A549 (cell line): Measurements from ENCODE around the gene ARHGEF28. TPM values are rescaled to one million over a fixed set of nuclear protein-coding genes. Genes with fewer than 3 reads are reported as not detected.
A peak's percentile ranks its signal among the peaks of the same experiment; 100 is the strongest.

Experiments used
- ATAC-seq, 2 experiments: fragments of 200-7000 bp in 1 of 2; fragments of >200 bp in 1 of 2; cut with Nextera tagmentation in 1 of 2; cut with Tn5 transposase in 1 of 2; 3 replicates each; pipeline versions ENCODE4 v1.8.0 to v1.9.1; 2018 to 2020; ENCODE audit warnings: mild to moderate bottlenecking in 1 of 2, moderate library complexity in 1 of 2
- CTCF ChIA-PET: fragments of 300-600 bp; sonication (Branson Sonifier 250); formaldehyde crosslinking; extraction: SDS; loops from one replicate; lab custom pipeline; 2021; ENCODE audit warnings: antibody characterized with exemption, inconsistent platforms; lab: Yijun Ruan, JAX
- POLR2A ChIA-PET: fragments of 350-600 bp; formaldehyde crosslinking; extraction: SDS; loops from one replicate; lab custom pipeline; 2021; ENCODE audit warnings: antibody characterized with exemption, inconsistent platforms; lab: Yijun Ruan, JAX
- DNase-seq, 2 experiments: peaks; one replicate each; pipeline versions ENCODE4 v3.0.0 to v3.0.0-alpha.2; 2011 to 2016; ENCODE audit warnings: low read depth in 1 of 2, low spot score in 1 of 2
- FAIRE-seq: peaks from 2 replicates; lab custom pipeline; 2011; peaks lifted over from hg19 to GRCh38; lab: Jason Lieb, UNC
- H3K27ac ChIP-seq, 2 experiments: fragments of >200 bp; sonication (Bioruptor Twin); formaldehyde crosslinking; 3 replicates each; pipeline ENCODE4 v1.5.1; 2016 to 2017
- H3K4me1 ChIP-seq: fragments of >200 bp; sonication (Bioruptor Twin); formaldehyde crosslinking; 3 replicates; pipeline ENCODE4 v1.6.1; 2016
- H3K4me2 ChIP-seq: fragments of >200 bp; sonication (Bioruptor Twin); formaldehyde crosslinking; 3 replicates; pipeline ENCODE4 v1.6.1; 2016
- H3K4me3 ChIP-seq: fragments of >200 bp; sonication (Bioruptor Twin); formaldehyde crosslinking; 3 replicates; pipeline ENCODE4 v1.5.1; 2016
- H3K9me3 ChIP-seq: fragments of >200 bp; sonication (Bioruptor Twin); formaldehyde crosslinking; 3 replicates; pipeline ENCODE4 v1.6.1; 2016
- ATOH8 ChIP-seq: fragments of 250-450 bp; sonication (Bioruptor Pico); IDR thresholded peaks from 2 replicates; pipeline ENCODE4 v1.5.0; 2020; ENCODE audit warnings: low read depth, mild to moderate bottlenecking, moderate library complexity
- BCL3 ChIP-seq: fragments of >200 bp; sonication (Bioruptor Twin); formaldehyde crosslinking; IDR thresholded peaks from 3 replicates; pipeline ENCODE4 v1.6.1; 2016
- BHLHE40 ChIP-seq: IDR thresholded peaks from 2 replicates; pipeline ENCODE4 v1.6.1; 2012; ENCODE audit warnings: low read depth, low read length, inconsistent platforms
- CBX8 ChIP-seq: fragments of 200-600 bp; sonication (generic); IDR thresholded peaks from 2 replicates; pipeline ENCODE4 v1.6.1; 2016
- CEBPB ChIP-seq, 2 experiments: fragments of >200 bp in 1 of 2; sonication (Bioruptor Twin) in 1 of 2; formaldehyde crosslinking in 1 of 2; IDR thresholded peaks; 2 replicates each; pipeline ENCODE4 v1.6.1; 2012 to 2016
- CHD2 ChIP-seq: fragments of 150-350 bp; IDR thresholded peaks from 2 replicates; pipeline ENCODE4 v1.6.1; 2014; ENCODE audit warnings: low read length; ENCODE audit not compliant: partially characterized antibody
- CTCF ChIP-seq: fragments of >200 bp; sonication (Bioruptor Twin); formaldehyde crosslinking; IDR thresholded peaks from 3 replicates; pipeline ENCODE4 v1.5.1; 2016
- EHMT2 ChIP-seq: fragments of 200-600 bp; sonication (generic); IDR thresholded peaks from 2 replicates; pipeline ENCODE4 v1.6.1; 2016; ENCODE audit warnings: antibody characterized with exemption, low read depth, mild to moderate bottlenecking, moderate library complexity
- HDAC2 ChIP-seq: fragments of 200-600 bp; sonication (generic); IDR thresholded peaks from 2 replicates; pipeline ENCODE4 v1.6.1; 2016
- HEYL ChIP-seq: fragments of 250-450 bp; sonication (Bioruptor Pico); IDR thresholded peaks from 2 replicates; pipeline ENCODE4 v1.8.0; 2021; ENCODE audit warnings: mild to moderate bottlenecking, moderate library complexity
- HOXB5 ChIP-seq: fragments of 250-450 bp; sonication (Bioruptor Pico); IDR thresholded peaks from 2 replicates; pipeline ENCODE4 v1.5.0; 2020; ENCODE audit warnings: mild to moderate bottlenecking, moderate library complexity
- KDM1A ChIP-seq: fragments of 200-600 bp; sonication (generic); IDR thresholded peaks from 2 replicates; pipeline ENCODE4 v1.6.1; 2016; ENCODE audit warnings: low read depth, mild to moderate bottlenecking
- KDM5A ChIP-seq: fragments of 200-600 bp; sonication (generic); IDR thresholded peaks from 2 replicates; pipeline ENCODE4 v1.6.1; 2016; ENCODE audit warnings: antibody characterized with exemption, mild to moderate bottlenecking
- MAZ ChIP-seq: fragments of 150-350 bp; IDR thresholded peaks from 2 replicates; pipeline ENCODE4 v1.6.1; 2014; ENCODE audit warnings: antibody characterized with exemption, low read depth, low read length, borderline replicate concordance
- PHF8 ChIP-seq: fragments of 200-600 bp; sonication (generic); IDR thresholded peaks from 2 replicates; pipeline ENCODE4 v1.6.1; 2016; ENCODE audit warnings: low read depth, mild to moderate bottlenecking, antibody characterized with exemption, moderate library complexity, borderline replicate concordance
- RAD21 ChIP-seq, 2 experiments: fragments of >200 bp in 1 of 2; sonication (Bioruptor Twin) in 1 of 2; formaldehyde crosslinking in 1 of 2; IDR thresholded peaks in 1 of 2; conservative IDR thresholded peaks in 1 of 2; 2 replicates in 1 of 2; 3 replicates in 1 of 2; pipeline ENCODE4 v1.6.1; 2012 to 2018; ENCODE audit warnings: inconsistent platforms in 1 of 2
- RARB ChIP-seq: fragments of 250-450 bp; sonication (Bioruptor Pico); IDR thresholded peaks from 2 replicates; pipeline ENCODE4 v1.8.0; 2021; ENCODE audit warnings: mild to moderate bottlenecking, moderate library complexity
- RCOR1 ChIP-seq: fragments of 150-350 bp; IDR thresholded peaks from 2 replicates; pipeline ENCODE4 v1.6.1; 2014; ENCODE audit warnings: antibody characterized with exemption, low read length, low read depth
- RFX5 ChIP-seq: fragments of 450-650 bp; IDR thresholded peaks from 2 replicates; pipeline ENCODE4 v1.7.1; 2014; ENCODE audit warnings: antibody characterized with exemption, mild to moderate bottlenecking, moderate library complexity
- SMC3 ChIP-seq: fragments of >200 bp; sonication (Bioruptor Twin); formaldehyde crosslinking; IDR thresholded peaks from 3 replicates; pipeline ENCODE4 v1.6.1; 2018; ENCODE audit warnings: inconsistent platforms
- TFCP2L1 ChIP-seq: fragments of 250-450 bp; sonication (Bioruptor Pico); IDR thresholded peaks from 2 replicates; pipeline ENCODE4 v1.5.0; 2021; ENCODE audit warnings: mild to moderate bottlenecking
- TP53 ChIP-seq: fragments of 250-450 bp; sonication (Bioruptor Pico); IDR thresholded peaks from 2 replicates; pipeline ENCODE4 v1.5.0; 2021; ENCODE audit warnings: mild to moderate bottlenecking, moderate library complexity
- ZC3H11A ChIP-seq: fragments of 450-650 bp; IDR thresholded peaks from 2 replicates; pipeline ENCODE4 v1.6.1; 2014; ENCODE audit warnings: antibody characterized with exemption, mild to moderate bottlenecking
- ZFP36 ChIP-seq: fragments of 450-650 bp; IDR thresholded peaks from 2 replicates; pipeline ENCODE4 v1.6.1; 2014; ENCODE audit warnings: borderline replicate concordance; ENCODE audit not compliant: partially characterized antibody
- ZNF302 ChIP-seq: fragments of 250-450 bp; sonication (Bioruptor Pico); IDR thresholded peaks from 2 replicates; pipeline ENCODE4 v1.9.0; 2021; ENCODE audit warnings: inconsistent platforms, mild to moderate bottlenecking, moderate library complexity
- WGBS: methylation state at CpG from one replicate; pipeline ENCODE4 v1.1.6; 2017; ENCODE audit errors: missing lambda C conversion rate; 5-methylcytosine and 5-hydroxymethylcytosine counted together
- polyA plus RNA-seq, 4 experiments: library from polyadenylated mRNA; depleted of rRNA in 3 of 4; stranded (reverse); fragments of >200 nt; fragmentation: RNase III in 1 of 4; extraction: RNeasy Plus Mini Kit Qiagen cat#74134 plus additional on column Dnase treatment in 1 of 4; gene quantifications; 2 replicates in 3 of 4; 3 replicates in 1 of 4; pipeline ENCODE4 v1.2.3, GENCODE V29; 2011 to 2017
- TF ChIP-seq, protein P1 (sequence below): fragments of 450-650 bp; IDR thresholded peaks from 2 replicates; pipeline ENCODE4 v1.6.1; 2014; ENCODE audit warnings: antibody characterized with exemption

ARHGEF28 gene
- polyA plus RNA-seq, 2 of the 4 experiments (the other 2 are of a cell fraction), result 17.0 to 22.3 TPM

GRCh38 chr5:73985145-73985544 lies 359.1 kb downstream of the ARHGEF28 start:
- CTCF ChIA-PET, result interaction anchor here (1.0 to 1.7 kb wide), 5 partner anchors 10 to 660 kb away, joined by 3 to 8 read pairs (median 3); no protein-coding TSS in a partner anchor
- WGBS, result 0% methylated on average over 1 of the region's 1 CpG
- H3K4me3 ChIP-seq, result no peak overlapping the region
- no peak overlapping the region for H3K4me2 ChIP-seq
- H3K4me1 ChIP-seq, result no peaks in the 10 kb centered on the region
- POLR2A ChIA-PET, result no interaction called here
- no peaks in the 10 kb centered on the region for H3K9me3 ChIP-seq
- H3K27ac ChIP-seq, result no peak overlapping the region
- TF ChIP-seq, protein P1, sequence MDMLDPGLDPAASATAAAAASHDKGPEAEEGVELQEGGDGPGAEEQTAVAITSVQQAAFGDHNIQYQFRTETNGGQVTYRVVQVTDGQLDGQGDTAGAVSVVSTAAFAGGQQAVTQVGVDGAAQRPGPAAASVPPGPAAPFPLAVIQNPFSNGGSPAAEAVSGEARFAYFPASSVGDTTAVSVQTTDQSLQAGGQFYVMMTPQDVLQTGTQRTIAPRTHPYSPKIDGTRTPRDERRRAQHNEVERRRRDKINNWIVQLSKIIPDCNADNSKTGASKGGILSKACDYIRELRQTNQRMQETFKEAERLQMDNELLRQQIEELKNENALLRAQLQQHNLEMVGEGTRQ, result no peak
- no peak for TF ChIP-seq ATOH8
- peak; percentile 19; the same call in 1 of the 3 replicates for TF ChIP-seq CTCF
- no peak for TF ChIP-seq PHF8
- no peak for TF ChIP-seq ZNF302
- no peak for TF ChIP-seq RARB (CRISPR knock-in tag)
- 0 out of 3 replicates have a peak, but pooled peaks have one; percentile 26 for TF ChIP-seq SMC3
- peak; percentile 38 to 48; a peak in 4 of 5 replicates for TF ChIP-seq RAD21 (conservative IDR thresholded peaks at IDR 0.05 in 1 of 2, IDR thresholded peaks at IDR 0.05 in 1 of 2)
- no peak for TF ChIP-seq TFCP2L1 (CRISPR knock-in tag)
- TF ChIP-seq RCOR1, result no peak
- TF ChIP-seq KDM5A, result no peak
- TF ChIP-seq HEYL, result no peak
- TF ChIP-seq, all 56 proteins: peak for 3
- DNase-seq (peak; percentile 25 to 31), FAIRE-seq (no peak), ATAC-seq (peak in 1 of 2 experiments; percentile 62; a peak in 2 of 6 replicates)

DNA sequence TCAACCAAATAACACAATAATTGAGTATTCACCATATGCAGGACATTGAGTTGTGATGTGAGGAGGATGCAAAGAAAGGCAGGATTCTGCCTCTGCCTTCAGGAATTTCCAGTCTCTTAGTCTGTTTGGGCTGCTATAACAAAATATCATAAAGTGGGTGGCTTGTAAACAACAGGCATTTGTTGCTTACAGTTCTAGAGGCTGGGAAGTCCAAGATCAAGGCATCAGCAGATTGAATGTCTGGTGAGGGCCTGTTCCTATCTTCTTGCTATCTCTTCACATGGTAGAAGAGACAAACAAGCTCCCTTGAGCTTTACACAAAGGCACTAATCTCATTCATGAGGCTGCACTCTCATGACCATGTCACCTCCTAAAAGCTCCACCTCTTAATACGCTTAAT lies 360.7 kb downstream of the ARHGEF28 start:
- Histone ChIP-seq H3K4me3 (no peak overlapping the region), H3K4me2 (no peak overlapping the region), H3K4me1 (no peaks in the 10 kb centered on the region), H3K9me3 (no peaks in the 10 kb centered on the region), H3K27ac (no peak overlapping the region)
- WGBS, result 84% methylated on average over 1 of the region's 1 CpG
- ATAC-seq (no peak), DNase-seq (no peak), FAIRE-seq (no peak)
- ChIA-PET POLR2A (no interaction called here), CTCF (interaction anchor here (1.2 to 1.5 kb wide), 2 partner anchors 655 to 662 kb away, joined by 3 to 4 read pairs; no protein-coding TSS in a partner anchor)
- TF ChIP-seq CHD2 (no peak), HOXB5 (no peak), BCL3 (no peak), KDM1A (no peak), ZFP36 (no peak), SMC3 (no peak), ZC3H11A (no peak), CBX8 (no peak), TP53 (CRISPR knock-in tag) (no peak), EHMT2 (no peak), HDAC2 (no peak), BHLHE40 (no peak), RFX5 (no peak), CEBPB (IDR thresholded peaks at IDR 0.05) (no peak), MAZ (no peak), ATOH8 (no peak)
